ENCODE data around the gene PDE10A. TPM values are rescaled to one million over a fixed set of nuclear protein-coding genes. Genes with fewer than 3 reads are reported as not detected.

Gene PDE10A
- total and polyA plus RNA-seq, 7 donors: 1.2 to 33.5 (median 7.4) TPM; not detected in 1

GRCh38 chr6:165552248-165552736 lies 110.7 kb downstream of the PDE10A start:
- Histone ChIP-seq H3K36me3 (no peaks in the 10 kb centered on the region), H3K9me3 (no peaks in the 10 kb centered on the region), H3K27me3 (no peaks in the 10 kb centered on the region), H3K4me3 (no peak overlapping the region), H3K27ac (no peak overlapping the region), H3K4me1 (no peaks in the 10 kb centered on the region)
- TF ChIP-seq POLR2AphosphoS5 (IDR thresholded peaks at IDR 0.05) (no peak), CTCF (IDR thresholded peaks at IDR 0.05) (no peak), POLR2A (IDR thresholded peaks at IDR 0.05) (no peak), EP300 (IDR thresholded peaks at IDR 0.05) (no peak)
- intact Hi-C loops (cut with DNase I): no loop called here
- WGBS, 2 donors: 27 to 82% methylated on average over 5 of the region's 5 CpGs
- no peak for DNase-seq

GRCh38 chr6:165551828-165552227 lies 111.2 kb downstream of the PDE10A start:
- no peaks in the 10 kb centered on the region for H3K9me3 ChIP-seq
- no peaks in the 10 kb centered on the region for H3K27me3 ChIP-seq
- TF ChIP-seq CTCF (IDR thresholded peaks at IDR 0.05) (no peak), POLR2AphosphoS5 (IDR thresholded peaks at IDR 0.05) (no peak)
- no peak overlapping the region for H3K27ac ChIP-seq
- WGBS, 2 donors: 61 to 78% methylated on average over 3 of the region's 3 CpGs
- H3K4me1 ChIP-seq: no peaks in the 10 kb centered on the region
- H3K4me3 ChIP-seq: no peak overlapping the region
- no peaks in the 10 kb centered on the region for H3K36me3 ChIP-seq
- DNase-seq: no peak
- intact Hi-C loops (cut with DNase I): no loop called here

- no peaks in the 10 kb centered on the region for H3K27me3 ChIP-seq
- H3K27ac ChIP-seq: no peak overlapping the region
- no peaks in the 10 kb centered on the region for H3K9me3 ChIP-seq
- DNase-seq: no peak
- H3K36me3 ChIP-seq: no peaks in the 10 kb centered on the region
- TF ChIP-seq CTCF (IDR thresholded peaks at IDR 0.05) (no peak), EP300 (IDR thresholded peaks at IDR 0.05) (no peak), POLR2A (IDR thresholded peaks at IDR 0.05) (no peak), POLR2AphosphoS5 (IDR thresholded peaks at IDR 0.05) (no peak)
- intact Hi-C loops (cut with DNase I): no loop called here
- WGBS, 2 donors: 93% methylated on average over 2 of the region's 2 CpGs
- H3K4me1 ChIP-seq: no peaks in the 10 kb centered on the region
- H3K4me3 ChIP-seq: no peak overlapping the region
Measured at GRCh38 chr6:165548450-165548849, 114.6 kb downstream of the PDE10A start.

- no peaks in the 10 kb centered on the region for H3K9me3 ChIP-seq
- no peak for DNase-seq
- H3K4me1 ChIP-seq: no peaks in the 10 kb centered on the region
- H3K4me3 ChIP-seq: no peak overlapping the region
- no peak overlapping the region for H3K27ac ChIP-seq
- H3K36me3 ChIP-seq: no peaks in the 10 kb centered on the region
- no peaks in the 10 kb centered on the region for H3K27me3 ChIP-seq
- WGBS, 2 donors: 72 to 79% methylated on average over 2 of the region's 2 CpGs
- intact Hi-C loops (cut with DNase I): no loop called here
- no peak for TF ChIP-seq POLR2AphosphoS5 (IDR thresholded peaks at IDR 0.05)
- no peak for TF ChIP-seq POLR2A (IDR thresholded peaks at IDR 0.05)
- TF ChIP-seq EP300 (IDR thresholded peaks at IDR 0.05): no peak
- TF ChIP-seq CTCF (IDR thresholded peaks at IDR 0.05): no peak
Measured at GRCh38 chr6:165545806-165546205, 117.2 kb downstream of the PDE10A start.

DNA sequence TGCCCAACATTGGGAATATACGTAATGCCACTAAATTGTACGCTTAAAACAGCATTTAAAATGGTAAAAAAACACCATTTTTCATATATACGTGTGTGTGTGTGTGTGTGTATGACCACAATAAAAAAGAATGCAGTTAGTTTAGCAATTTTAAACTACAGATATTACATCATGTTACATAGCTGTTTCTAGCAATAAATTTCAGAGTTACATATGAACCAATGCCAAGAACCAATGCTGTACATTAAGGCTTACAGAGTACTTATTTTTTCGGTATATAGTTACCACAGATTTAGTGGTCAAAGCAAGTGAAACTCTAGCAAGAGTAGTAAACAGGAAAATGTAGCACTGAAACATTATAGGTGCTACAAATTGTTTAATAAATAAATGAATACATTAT lies 119.3 kb downstream of the PDE10A start:
- Histone ChIP-seq H3K36me3 (no peaks in the 10 kb centered on the region), H3K27me3 (no peaks in the 10 kb centered on the region), H3K4me1 (no peaks in the 10 kb centered on the region), H3K9me3 (no peaks in the 10 kb centered on the region), H3K27ac (no peak overlapping the region), H3K4me3 (no peak overlapping the region)
- 85 to 87% methylated on average over 4 of the region's 4 CpGs for WGBS, 2 donors
- TF ChIP-seq POLR2A (IDR thresholded peaks at IDR 0.05) (no peak), POLR2AphosphoS5 (IDR thresholded peaks at IDR 0.05) (no peak), EP300 (IDR thresholded peaks at IDR 0.05) (no peak), CTCF (IDR thresholded peaks at IDR 0.05) (no peak)
- intact Hi-C loops (cut with DNase I): no loop called here
- DNase-seq: no peak

All from sigmoid colon (tissue), 7 donors.